BLaER1 treated with 17β-estradiol and CSF1 and Interleukin-3, amounts not matched to agents 10 nM and 100 nM (cell line): ENCODE measurements around the gene ATG7.
"Not testable (repeated sequence)": the region's sequence is repeated elsewhere in the genome, so short reads cannot be mapped to it uniquely, and the experiment has no call there.

Experiments
- H3K27ac ChIP-seq, 11 experiments: shearing (Covaris generic); formaldehyde crosslinking; 2 replicates each; pipeline ENCODE4 v1.8.1; 2022
- H3K27me3 ChIP-seq, 11 experiments: shearing (Covaris generic); formaldehyde crosslinking; 2 replicates each; pipeline ENCODE4 v1.8.1; 2022
- H3K36me3 ChIP-seq, 11 experiments: shearing (Covaris generic); formaldehyde crosslinking; 2 replicates each; pipeline ENCODE4 v1.8.1; 2022
- H3K4me1 ChIP-seq, 10 experiments: shearing (Covaris generic); formaldehyde crosslinking; 2 replicates each; pipeline ENCODE4 v1.8.1; 2022
- H3K4me2 ChIP-seq, 11 experiments: shearing (Covaris generic); formaldehyde crosslinking; 2 replicates each; pipeline ENCODE4 v1.8.1; 2022
- H3K4me3 ChIP-seq, 10 experiments: shearing (Covaris generic); formaldehyde crosslinking; 2 replicates each; pipeline ENCODE4 v1.8.1; 2022
- H3K9ac ChIP-seq, 11 experiments: shearing (Covaris generic); formaldehyde crosslinking; 2 replicates each; pipeline ENCODE4 v1.8.1; 2022
- H3K9me3 ChIP-seq, 11 experiments: shearing (Covaris generic); formaldehyde crosslinking; replicated peaks in 1 of 11; 2 replicates each; pipeline ENCODE4 v1.8.1; 2022
- H4K20me1 ChIP-seq, 11 experiments: shearing (Covaris generic); formaldehyde crosslinking; 2 replicates each; pipeline ENCODE4 v1.8.1; 2022
- Cebpa-rat ChIP-seq, 11 experiments: shearing (Covaris generic); IDR thresholded peaks; 2 replicates each; pipeline ENCODE4 v1.8.1; 2022

The ATG7 gene

DNA sequence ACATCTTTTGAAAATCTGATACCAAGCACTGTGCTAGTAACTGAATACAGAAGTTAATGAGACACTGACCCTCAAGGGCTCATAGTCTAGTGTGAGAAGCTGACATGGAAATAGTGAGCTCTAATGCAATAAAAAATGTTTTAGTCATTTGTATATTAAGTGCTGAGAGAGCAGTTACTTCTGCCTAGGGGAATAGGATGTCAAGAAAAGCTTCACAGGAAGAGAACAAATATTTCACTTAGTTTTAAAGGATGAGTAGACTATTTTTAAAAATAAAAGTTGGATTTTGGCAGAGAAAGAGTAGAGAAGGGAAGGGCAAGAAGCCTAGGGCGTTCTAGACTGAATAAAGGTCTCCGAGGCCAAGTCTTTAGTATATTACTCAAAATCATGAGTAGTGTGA is 158.4 kb downstream of the ATG7 start:
- H3K9me3 ChIP-seq = peaks cover 0 to 5% (median 3%) of the 10 kb centered on the region in 11 experiments; a peak in 7 of 22 replicates
- no peak for TF ChIP-seq Cebpa-rat (IDR thresholded peaks at IDR 0.05)

DNA sequence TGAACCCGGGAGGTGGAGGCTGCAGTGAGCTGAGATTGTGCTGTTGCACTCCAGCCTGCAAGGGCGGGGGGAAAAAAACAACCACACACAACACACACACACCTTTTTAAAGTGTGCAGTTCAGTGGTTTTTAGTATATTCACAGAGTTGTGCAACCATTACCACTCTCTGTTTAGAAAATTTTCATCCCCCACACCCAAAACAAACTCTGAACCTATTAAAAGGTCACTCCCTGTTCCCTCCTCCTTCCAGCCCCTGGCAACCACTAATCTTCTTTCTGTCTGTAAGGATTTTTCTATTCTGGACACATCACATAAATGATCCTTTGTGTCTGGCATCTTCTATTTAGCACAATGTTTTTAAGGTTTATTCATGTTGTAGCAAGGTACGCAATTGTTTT is 159.1 kb downstream of the ATG7 start:
- no peak for TF ChIP-seq Cebpa-rat (IDR thresholded peaks at IDR 0.05)
- H3K9ac ChIP-seq = no peak overlapping the region
- no peaks in the 10 kb centered on the region for H3K27me3 ChIP-seq
- H3K27ac ChIP-seq = no peak overlapping the region
- no peaks in the 10 kb centered on the region for H3K9me3 ChIP-seq
- no peak overlapping the region for H3K4me2 ChIP-seq
- peaks cover 21 to 72% (median 32%) of the 10 kb centered on the region in 11 experiments for H3K36me3 ChIP-seq
- H4K20me1 ChIP-seq = peaks cover 0 to 64% (median 0%) of the 10 kb centered on the region in 11 experiments; a peak in 5 of 22 replicates
- H3K4me3 ChIP-seq = no peak overlapping the region
- peaks cover 0 to 23% (median 0%) of the 10 kb centered on the region in 10 experiments; a peak in 5 of 20 replicates for H3K4me1 ChIP-seq

More for the DNA sequence above, 158.4 kb downstream of the ATG7 start:
- peaks cover 21 to 73% (median 32%) of the 10 kb centered on the region in 11 experiments for H3K36me3 ChIP-seq
- H4K20me1 ChIP-seq = peaks cover 0 to 62% (median 0%) of the 10 kb centered on the region in 11 experiments; a peak in 5 of 22 replicates
- H3K27ac ChIP-seq = no peak overlapping the region
- no peaks in the 10 kb centered on the region for H3K27me3 ChIP-seq
- H3K4me1 ChIP-seq = peaks cover 0 to 23% (median 0%) of the 10 kb centered on the region in 10 experiments; a peak in 5 of 20 replicates
- H3K4me2 ChIP-seq = no peak overlapping the region
- no peak overlapping the region for H3K4me3 ChIP-seq
- no peak overlapping the region for H3K9ac ChIP-seq

DNA sequence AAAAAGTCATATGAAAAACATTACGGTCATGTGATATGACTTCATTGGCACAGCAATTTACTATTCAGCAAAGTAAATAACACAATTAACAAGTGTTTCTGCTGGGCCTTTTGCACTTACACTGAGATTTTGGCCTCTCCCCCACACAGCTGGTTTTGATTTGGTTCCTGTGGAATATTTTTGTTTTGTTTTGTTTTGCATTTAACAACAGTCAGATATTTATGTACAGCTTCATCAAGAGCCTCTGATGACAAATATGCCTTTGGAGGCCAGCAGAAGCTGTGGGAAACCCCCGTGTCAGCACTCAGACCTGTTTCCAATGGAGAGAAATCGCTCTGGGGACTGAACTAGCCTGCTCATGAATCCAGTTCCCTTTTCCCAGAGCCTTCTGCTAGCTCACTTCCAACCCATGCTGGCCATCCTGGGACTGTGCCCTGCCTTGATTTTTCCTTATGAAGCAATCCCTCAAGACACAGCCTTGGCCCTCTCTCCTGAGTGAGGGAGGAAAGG is 161.9 kb downstream of the ATG7 start:
- H3K4me1 ChIP-seq = peaks cover 0 to 23% (median 0%) of the 10 kb centered on the region in 10 experiments; a peak in 5 of 20 replicates

GRCh38 chr3:11434563-11435096 is 162.4 kb downstream of the ATG7 start:
- Histone ChIP-seq H3K27me3 (no peaks in the 10 kb centered on the region), H3K36me3 (peaks cover 0 to 63% (median 3%) of the 10 kb centered on the region in 11 experiments; a peak in 13 of 22 replicates), H3K9me3 (no peaks in the 10 kb centered on the region), H4K20me1 (peaks cover 0 to 83% (median 0%) of the 10 kb centered on the region in 11 experiments; a peak in 5 of 22 replicates), H3K27ac (no peak overlapping the region), H3K4me2 (peak overlapping the region in 1 of 11 experiments; percentile 39; a peak in 1 of 22 replicates), H3K9ac (no peak overlapping the region), H3K4me1 (peaks cover 0 to 23% (median 0%) of the 10 kb centered on the region in 10 experiments; a peak in 5 of 20 replicates), H3K4me3 (no peak overlapping the region)
- TF ChIP-seq Cebpa-rat (IDR thresholded peaks at IDR 0.05) = no peak

More for the DNA sequence above, 161.9 kb downstream of the ATG7 start:
- Histone ChIP-seq H3K9me3 (no peaks in the 10 kb centered on the region), H3K36me3 (peaks cover 0 to 63% (median 8%) of the 10 kb centered on the region in 11 experiments; a peak in 12 of 22 replicates), H3K27me3 (no peaks in the 10 kb centered on the region), H3K4me3 (no peak overlapping the region), H3K27ac (no peak overlapping the region; a peak in 1 of 22 replicates), H3K4me2 (peak overlapping the region in 2 of 11 experiments; percentile 39 to 55; a peak in 3 of 22 replicates), H3K9ac (no peak overlapping the region), H4K20me1 (peaks cover 0 to 82% (median 0%) of the 10 kb centered on the region in 11 experiments; a peak in 5 of 22 replicates)
- TF ChIP-seq Cebpa-rat (IDR thresholded peaks at IDR 0.05) = no peak

DNA sequence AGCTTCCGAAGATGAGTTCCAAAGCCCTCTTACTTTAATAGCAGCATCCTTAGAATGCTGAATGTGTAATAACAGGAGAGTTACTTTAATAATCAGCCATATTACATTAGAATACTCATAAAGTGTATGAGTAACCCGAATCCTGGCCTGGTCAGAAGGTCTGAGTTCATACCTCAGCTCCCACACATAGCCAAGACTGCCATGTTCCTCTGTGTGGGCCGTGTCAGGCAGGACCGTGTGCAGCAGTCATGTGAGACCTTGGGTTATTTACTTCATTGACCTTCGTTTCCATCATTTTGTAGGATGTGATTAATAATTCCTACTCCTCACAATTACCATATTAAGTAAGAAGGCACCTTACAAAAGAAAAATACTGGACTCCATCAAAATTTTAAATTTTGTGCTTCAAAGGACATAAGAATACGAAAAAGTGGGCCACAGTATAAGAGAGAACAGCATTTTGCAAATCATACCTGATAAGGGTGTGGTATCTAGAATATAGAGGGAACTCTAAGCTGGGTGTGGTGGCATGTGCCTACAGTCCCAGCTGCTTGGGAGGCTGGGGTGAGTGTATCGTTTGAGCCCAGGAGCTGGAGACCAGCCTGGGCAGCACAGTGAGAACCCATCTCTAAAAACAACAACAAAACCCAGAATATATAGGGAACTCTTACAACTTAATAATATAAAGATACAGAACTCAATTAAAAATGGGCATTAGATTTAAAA is 163.4 kb downstream of the ATG7 start:
- Histone ChIP-seq H3K4me2 (no peak overlapping the region), H3K36me3 (peaks cover 0 to 59% (median 0%) of the 10 kb centered on the region in 11 experiments; a peak in 8 of 22 replicates), H3K4me1 (peaks cover 0 to 23% (median 0%) of the 10 kb centered on the region in 10 experiments; a peak in 5 of 20 replicates), H3K4me3 (no peak overlapping the region), H3K9me3 (no peaks in the 10 kb centered on the region), H4K20me1 (peaks cover 0 to 87% (median 0%) of the 10 kb centered on the region in 11 experiments; a peak in 5 of 22 replicates), H3K9ac (no peak overlapping the region), H3K27me3 (no peaks in the 10 kb centered on the region), H3K27ac (no peak overlapping the region)
- no peak for TF ChIP-seq Cebpa-rat (IDR thresholded peaks at IDR 0.05)

DNA sequence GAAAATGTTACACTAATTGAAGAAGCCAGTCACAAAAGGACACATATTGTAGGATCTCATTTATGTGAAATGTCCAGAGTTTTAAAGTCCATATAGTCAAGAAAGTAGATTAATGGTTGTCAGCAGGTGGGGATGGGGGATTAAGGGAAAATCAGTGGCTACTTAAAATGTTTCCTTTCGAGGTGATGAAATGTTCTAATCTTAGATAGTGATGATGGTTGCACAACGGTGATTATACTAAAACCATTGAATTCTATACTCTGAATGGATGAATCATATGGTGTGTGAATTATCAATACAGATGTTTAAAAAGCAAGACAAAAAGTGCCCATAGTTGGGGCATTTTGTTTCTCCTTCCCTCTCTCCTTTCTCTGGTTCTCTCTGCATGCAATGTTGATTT is 164.6 kb downstream of the ATG7 start:
- Histone ChIP-seq H3K36me3 (peaks cover 0 to 59% (median 0%) of the 10 kb centered on the region in 11 experiments; a peak in 8 of 22 replicates), H3K27me3 (no peaks in the 10 kb centered on the region), H3K4me2 (no peak overlapping the region), H3K4me3 (no peak overlapping the region), H3K9ac (no peak overlapping the region), H4K20me1 (peaks cover 0 to 89% (median 0%) of the 10 kb centered on the region in 11 experiments; a peak in 5 of 22 replicates), H3K4me1 (peaks cover 0 to 23% (median 0%) of the 10 kb centered on the region in 10 experiments; a peak in 5 of 20 replicates), H3K27ac (no peak overlapping the region), H3K9me3 (no peaks in the 10 kb centered on the region)
- TF ChIP-seq Cebpa-rat (IDR thresholded peaks at IDR 0.05) = no peak

- Histone ChIP-seq H3K4me3 (no peak overlapping the region), H3K4me2 (no peak overlapping the region), H4K20me1 (peaks cover 0 to 90% (median 0%) of the 10 kb centered on the region in 11 experiments; a peak in 5 of 22 replicates), H3K27ac (no peak overlapping the region), H3K36me3 (peaks cover 0 to 62% (median 4%) of the 10 kb centered on the region in 11 experiments; a peak in 10 of 22 replicates), H3K9ac (no peak overlapping the region), H3K27me3 (no peaks in the 10 kb centered on the region), H3K4me1 (peaks cover 0 to 23% (median 0%) of the 10 kb centered on the region in 10 experiments; a peak in 5 of 20 replicates), H3K9me3 (no peaks in the 10 kb centered on the region)
- no peak for TF ChIP-seq Cebpa-rat (IDR thresholded peaks at IDR 0.05)
Observed at GRCh38 chr3:11437506-11437905, 165.3 kb downstream of the ATG7 start.

- Histone ChIP-seq H3K4me2 (no peak overlapping the region), H3K27me3 (no peaks in the 10 kb centered on the region), H3K27ac (no peak overlapping the region), H3K4me1 (peaks cover 0 to 11% (median 0%) of the 10 kb centered on the region in 10 experiments; a peak in 5 of 20 replicates), H3K36me3 (peaks cover 0 to 73% (median 4%) of the 10 kb centered on the region in 11 experiments; a peak in 12 of 22 replicates), H4K20me1 (peaks cover 0 to 89% (median 0%) of the 10 kb centered on the region in 11 experiments; a peak in 6 of 22 replicates), H3K9me3 (no peaks in the 10 kb centered on the region), H3K9ac (no peak overlapping the region), H3K4me3 (no peak overlapping the region)
- TF ChIP-seq Cebpa-rat (IDR thresholded peaks at IDR 0.05) = no peak
Observed at GRCh38 chr3:11438646-11439045, 166.4 kb downstream of the ATG7 start.

DNA sequence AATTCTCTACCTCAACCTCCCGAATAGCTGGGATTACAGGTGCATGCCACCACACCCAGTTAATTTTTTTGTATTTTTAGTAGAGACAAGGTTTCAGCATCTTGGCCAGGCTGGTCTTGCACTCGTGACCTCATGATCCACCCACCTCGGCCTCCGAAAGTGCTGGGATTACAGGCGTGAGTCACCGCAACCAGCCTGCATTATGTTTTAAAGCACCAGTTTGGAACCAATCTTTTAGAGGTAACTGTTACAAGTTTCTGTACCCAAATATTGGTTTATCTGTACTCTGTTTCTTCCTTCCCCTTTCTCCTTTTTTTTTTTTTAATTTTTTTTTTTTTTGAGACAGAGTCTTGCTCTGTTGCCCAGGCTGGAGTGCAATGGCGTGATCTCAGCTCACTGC is 169.1 kb downstream of the ATG7 start:
- not testable (repeated sequence) for H3K9me3 ChIP-seq, H3K9ac ChIP-seq, H3K4me1 ChIP-seq, H3K4me2 ChIP-seq, H3K27me3 ChIP-seq, H3K27ac ChIP-seq, H3K4me3 ChIP-seq
- Histone ChIP-seq H3K36me3 (peaks cover 0 to 86% (median 16%) of the 10 kb centered on the region in 11 experiments; a peak in 17 of 22 replicates), H4K20me1 (peaks cover 0 to 71% (median 0%) of the 10 kb centered on the region in 11 experiments; a peak in 5 of 22 replicates)
